ENCODE results near the gene ZNF442. TPM values are rescaled to one million over a fixed set of nuclear protein-coding genes. Genes with fewer than 3 reads are reported as not detected.

Gene ZNF442
- total RNA-seq (2022; extraction: Qiagen RNA extraction; ENCODE audit: low read depth), result not detected in 5 replicates

DNA sequence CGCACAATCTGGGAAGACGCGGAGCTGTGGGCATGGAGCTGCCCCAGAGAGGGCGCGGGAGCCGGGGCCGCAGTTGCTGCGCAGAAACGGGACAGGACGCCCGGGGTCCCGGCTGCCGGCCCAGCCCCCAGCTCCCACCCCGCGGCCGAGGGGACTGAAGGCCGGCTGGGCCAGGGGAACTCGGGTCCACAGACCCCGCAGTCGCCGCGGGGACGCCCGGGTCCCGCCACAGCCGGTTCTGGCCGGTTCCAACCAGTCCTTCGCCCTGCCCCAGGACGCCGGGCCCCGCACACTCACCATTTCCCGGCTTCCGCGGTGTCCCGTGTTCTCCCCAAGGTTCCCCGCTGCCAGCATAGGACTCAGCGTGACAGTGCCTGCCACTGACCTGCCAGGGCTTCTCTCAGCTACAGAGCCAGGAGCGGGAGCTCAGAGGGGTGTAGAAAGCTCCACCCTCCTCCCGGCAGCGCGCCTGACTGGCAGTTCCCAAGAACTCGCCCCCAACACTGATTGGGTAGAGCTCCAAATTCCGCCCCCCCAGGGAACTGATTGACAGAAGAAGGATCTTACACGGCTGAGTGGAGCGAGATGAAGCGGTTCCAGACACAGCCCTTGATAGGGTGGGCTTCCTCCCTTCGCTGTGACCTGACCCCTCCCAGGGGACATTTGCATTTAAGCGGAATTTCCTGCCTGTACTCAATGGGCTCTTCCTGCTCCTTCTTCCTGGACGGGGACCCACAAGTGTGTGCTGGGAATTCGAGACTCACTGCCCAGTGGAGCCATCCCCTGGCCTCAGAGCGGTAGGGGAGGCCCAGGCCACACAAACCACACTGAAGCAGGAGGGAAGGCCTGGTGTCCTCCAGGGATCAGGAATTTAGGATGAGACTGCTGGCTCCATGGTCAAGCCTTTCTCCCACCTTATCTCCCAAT lies at the start of gene ZNF442:
Gene ZNF442, minus strand, starts transcription at position 448 of the 927 bp plus-strand sequence. CDS start 2,052 bp downstream, outside the sequence.

DNA sequence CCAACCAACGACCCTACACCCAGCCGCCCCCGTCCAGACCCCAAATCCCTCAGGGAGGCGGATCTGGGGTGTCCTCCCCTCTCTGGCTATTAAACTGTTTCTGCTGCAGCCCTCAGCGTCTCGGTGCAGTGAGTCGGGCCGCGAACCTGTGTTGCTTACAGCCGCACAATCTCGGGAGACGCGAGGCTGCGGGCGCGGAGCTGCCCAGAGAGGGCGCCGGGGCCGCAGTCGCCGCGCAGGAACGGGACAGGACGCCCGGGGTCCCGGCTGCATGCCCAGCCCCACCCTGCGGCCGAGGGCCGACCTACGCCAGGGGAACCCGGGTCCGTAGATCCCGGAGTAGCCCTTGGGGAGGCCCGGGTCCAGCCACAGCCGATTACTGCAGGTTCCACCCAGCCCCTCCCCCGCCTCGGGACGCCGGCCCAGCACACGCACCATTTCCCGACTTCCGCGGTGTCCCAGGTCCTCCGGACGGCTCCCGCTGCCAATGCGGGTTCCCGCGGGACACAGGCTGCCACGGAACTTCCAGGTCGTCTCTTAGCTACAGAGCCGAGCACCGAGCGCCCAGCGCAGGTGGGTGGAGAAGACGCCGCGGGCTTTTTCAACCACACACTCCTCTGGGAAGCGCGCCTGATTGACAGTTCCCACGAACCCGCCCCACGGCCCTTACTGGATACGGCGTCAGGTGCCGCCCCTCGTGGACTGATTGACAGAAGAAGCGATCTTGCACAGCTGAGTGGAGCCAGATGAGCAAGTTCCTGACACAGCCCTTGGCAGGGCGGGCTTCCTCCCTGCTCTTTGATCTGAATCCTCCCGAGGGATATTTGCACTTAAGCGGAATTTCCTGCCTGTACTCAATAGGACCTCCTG lies 35.4 kb upstream of the ZNF442 start, which contains the start of gene ZNF799:
Gene ZNF799, minus strand, starts transcription at position 639 of the 870 bp plus-strand sequence. Its CDS starts 201 bp downstream, at position 438.

DNA sequence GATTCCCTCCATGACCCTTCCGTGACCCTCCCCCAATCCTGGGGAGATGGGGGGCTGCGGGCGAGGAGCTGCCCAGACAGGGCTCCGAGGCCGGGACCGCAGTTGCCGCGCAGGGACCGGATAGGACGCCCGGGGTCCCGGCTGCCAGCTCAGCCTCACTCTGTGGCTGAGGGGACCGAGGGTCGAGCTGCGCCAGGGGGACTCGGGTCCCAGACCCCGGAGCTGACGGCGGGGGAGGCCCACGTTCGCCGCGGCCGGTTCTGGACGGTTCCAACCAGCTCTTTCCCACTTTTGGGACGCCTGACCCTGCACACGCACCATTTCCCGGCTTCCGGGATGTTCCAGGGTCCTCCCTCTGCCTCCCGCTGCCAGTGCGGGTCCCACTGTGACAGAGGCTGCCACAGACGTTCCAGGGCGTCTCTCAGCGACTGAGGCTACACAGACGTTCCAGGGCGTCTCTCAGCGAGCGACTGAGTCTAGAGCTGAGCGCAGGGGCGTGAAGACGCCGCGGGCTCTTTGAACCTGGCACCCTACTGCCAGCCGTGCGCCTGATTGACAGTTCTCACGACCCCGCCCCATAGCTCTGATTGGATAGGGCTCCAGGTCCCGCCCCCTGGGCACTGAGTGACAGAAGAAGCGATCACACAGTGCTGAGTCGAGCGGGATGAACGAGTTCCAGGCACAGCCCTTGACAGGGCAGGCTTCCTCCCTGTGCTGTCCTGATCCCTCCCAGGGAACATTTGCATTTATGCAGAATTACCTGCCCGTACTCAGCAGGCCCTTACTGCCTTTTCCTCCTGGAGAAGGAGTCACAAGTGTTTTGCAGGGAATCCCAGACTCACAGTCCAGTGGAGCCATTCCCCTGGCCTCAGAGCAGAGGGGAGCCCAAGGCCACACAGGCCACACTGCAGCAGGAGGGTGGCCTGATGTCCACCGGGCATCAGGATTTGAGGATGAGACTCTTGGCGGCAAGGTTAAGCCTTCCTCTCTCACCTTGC lies 32.0 kb downstream of the ZNF442 start, which contains the start of gene ZNF563:
Gene ZNF563, minus strand, starts transcription at position 472 of the 998 bp plus-strand sequence. Its CDS starts 151 bp downstream, at position 321.

Other genes with a start within 250 kb of the ZNF442 start
- gene ZNF20, start 225.3 kb downstream of the ZNF442 start, total RNA-seq (2022; extraction: Qiagen RNA extraction; ENCODE audit: low read depth), result 0.11 to 0.44 TPM (median 0.25 TPM) in 4 of 5 replicates, not detected in the other
- not detected in 5 replicates for gene ZNF625, start 208.9 kb downstream of the ZNF442 start, total RNA-seq (2022; extraction: Qiagen RNA extraction; ENCODE audit: low read depth)
- gene ZNF136, start 202.6 kb downstream of the ZNF442 start, total RNA-seq (2022; extraction: Qiagen RNA extraction; ENCODE audit: low read depth), result 1.2 to 2.1 TPM (median 1.7 TPM) in 5 replicates
- gene ZNF44, start 70.8 kb downstream of the ZNF442 start, total RNA-seq (2022; extraction: Qiagen RNA extraction; ENCODE audit: low read depth), result 0.68 to 1.3 TPM (median 0.85 TPM) in 5 replicates
- not detected in 5 replicates for gene ZNF563, start 32.0 kb downstream of the ZNF442 start, total RNA-seq (2022; extraction: Qiagen RNA extraction; ENCODE audit: low read depth)
- 1.3 to 2.2 TPM (median 1.6 TPM) in 5 replicates for gene ZNF799, start 35.6 kb upstream of the ZNF442 start, total RNA-seq (2022; extraction: Qiagen RNA extraction; ENCODE audit: low read depth)
- 0.85 to 1.6 TPM (median 1.1 TPM) in 5 replicates for gene ZNF443, start 75.3 kb upstream of the ZNF442 start, total RNA-seq (2022; extraction: Qiagen RNA extraction; ENCODE audit: low read depth)
- gene ZNF709, start 119.1 kb upstream of the ZNF442 start, total RNA-seq (2022; extraction: Qiagen RNA extraction; ENCODE audit: low read depth), result not detected in 5 replicates
- 1.8 to 2.6 TPM (median 2.0 TPM) in 5 replicates for gene ZNF564, start 185.8 kb upstream of the ZNF442 start, total RNA-seq (2022; extraction: Qiagen RNA extraction; ENCODE audit: low read depth)
- 0.49 to 1.3 TPM (median 0.65 TPM) in 5 replicates for gene ZNF490, start 245.1 kb upstream of the ZNF442 start, total RNA-seq (2022; extraction: Qiagen RNA extraction; ENCODE audit: low read depth)
- gene ZNF791, start 245.2 kb upstream of the ZNF442 start, total RNA-seq (2022; extraction: Qiagen RNA extraction; ENCODE audit: low read depth), result 3.9 to 5.7 TPM (median 4.9 TPM) in 5 replicates

All from A549 treated with ZK216348 at 1 μM for 4 hours (cell line).